GM10847 (cell line): ENCODE results near the gene GNLY.

ENCODE experiments used
- POLR2A ChIP-seq: IDR thresholded peaks from 2 replicates; pipeline ENCODE4 v1.6.1; 2011; ENCODE audit not compliant: insufficient read length; ENCODE audit errors: extremely low read depth

The GNLY gene

GRCh38 chr2:85736456-85737355, 42.5 kb downstream of the GNLY start:
- no peak for TF ChIP-seq POLR2A

GRCh38 chr2:85737481-85737880, 43.3 kb downstream of the GNLY start:
- no peak for TF ChIP-seq POLR2A

- no peak for TF ChIP-seq POLR2A
Measured at GRCh38 chr2:85737961-85738360, 43.8 kb downstream of the GNLY start.

- TF ChIP-seq POLR2A = no peak
Measured at GRCh38 chr2:85740193-85740592, 46.0 kb downstream of the GNLY start.

DNA sequence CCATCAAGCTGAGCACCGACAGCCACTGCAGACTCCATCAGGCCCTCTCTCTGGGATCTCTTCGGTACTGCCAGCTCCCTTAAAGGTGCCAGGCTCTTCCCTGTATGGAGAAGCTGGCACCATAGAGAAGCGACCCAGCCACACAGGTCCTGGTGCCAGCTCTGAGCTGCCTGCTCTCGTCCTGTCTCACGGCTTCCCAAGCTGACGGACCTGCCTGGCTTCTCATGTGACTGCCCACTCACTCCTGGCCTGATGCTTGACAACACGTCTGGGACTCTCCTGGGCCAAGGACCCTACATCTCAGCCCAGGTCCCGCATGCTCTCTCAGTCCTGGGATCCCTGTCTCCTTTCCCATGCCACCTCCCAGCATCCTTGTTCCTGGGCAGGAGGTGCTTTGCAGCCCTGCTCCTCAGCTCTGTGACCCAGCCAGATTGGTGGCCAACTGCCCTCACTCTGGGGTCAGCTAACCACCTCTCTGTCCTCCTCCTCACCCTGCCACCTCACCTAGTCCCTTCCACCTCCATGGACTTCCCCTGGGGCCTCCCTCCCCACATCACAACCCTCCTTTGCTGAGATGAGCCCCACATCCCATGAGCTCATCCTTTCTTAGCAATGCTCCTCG, 47.2 kb downstream of the GNLY start:
- no peak for TF ChIP-seq POLR2A

DNA sequence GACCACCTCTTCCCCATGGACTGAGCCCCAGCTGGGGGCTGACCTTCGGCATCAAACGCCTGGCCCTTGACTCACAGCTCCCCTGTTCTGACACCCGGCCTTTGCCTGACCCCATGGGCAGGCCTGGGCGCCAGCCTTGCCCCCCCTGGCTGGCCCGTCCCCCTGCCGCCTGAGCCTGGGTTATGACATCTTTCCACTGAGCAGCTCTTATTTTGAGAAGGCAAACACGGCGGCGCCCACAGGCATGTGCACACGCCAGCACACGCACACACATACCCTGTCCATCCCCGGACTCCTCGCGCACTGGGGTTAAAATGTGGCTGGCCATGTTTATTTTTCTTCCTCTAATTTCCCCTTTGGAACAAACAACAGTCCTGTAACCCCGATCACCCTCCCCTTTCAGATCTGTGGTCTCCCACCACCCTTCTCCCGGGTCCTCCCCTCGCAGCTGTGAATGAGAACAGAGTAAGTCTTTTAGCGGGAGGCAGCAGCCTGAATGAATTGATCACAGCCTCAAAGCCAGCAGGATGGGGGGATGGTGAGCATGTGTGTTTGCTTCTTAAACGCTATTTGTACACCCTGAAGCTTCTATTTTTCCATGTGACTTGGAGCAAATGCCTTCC, 47.8 kb downstream of the GNLY start:
- TF ChIP-seq POLR2A = no peak

DNA sequence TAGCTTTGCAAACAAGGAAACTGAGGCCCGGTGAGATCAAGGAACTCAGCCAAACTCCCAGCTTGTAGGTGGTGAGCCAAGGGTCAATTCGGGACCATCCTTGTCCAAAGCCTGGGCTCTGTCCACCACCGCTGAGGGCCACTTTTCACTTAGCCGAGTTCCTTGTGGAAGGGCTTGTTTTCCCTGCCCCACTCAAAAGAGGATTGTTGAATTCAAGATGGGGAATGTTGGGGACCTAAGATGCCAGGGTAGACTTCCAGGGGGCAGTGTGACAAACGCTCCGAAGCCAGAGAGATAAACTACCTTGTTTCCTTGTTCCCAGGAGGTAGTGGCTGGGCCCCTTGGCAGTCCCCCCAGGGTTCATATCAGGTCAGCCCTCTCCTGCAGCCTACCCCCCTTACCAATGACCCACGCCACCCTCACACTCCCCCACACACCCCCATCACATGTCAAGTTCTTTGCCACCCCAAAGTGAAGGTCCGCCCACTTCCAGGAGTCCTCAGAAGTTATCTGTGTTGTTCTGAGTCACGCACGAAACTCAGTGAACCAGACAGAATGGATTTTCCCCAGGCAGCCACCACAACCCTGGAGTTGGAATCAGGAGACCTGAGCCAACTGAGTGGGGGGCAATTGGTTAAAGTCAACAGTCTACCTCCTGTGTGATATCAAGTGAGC, 49.3 kb downstream of the GNLY start:
- no peak for TF ChIP-seq POLR2A

GRCh38 chr2:85744055-85744454, 49.9 kb downstream of the GNLY start:
- no peak for TF ChIP-seq POLR2A

DNA sequence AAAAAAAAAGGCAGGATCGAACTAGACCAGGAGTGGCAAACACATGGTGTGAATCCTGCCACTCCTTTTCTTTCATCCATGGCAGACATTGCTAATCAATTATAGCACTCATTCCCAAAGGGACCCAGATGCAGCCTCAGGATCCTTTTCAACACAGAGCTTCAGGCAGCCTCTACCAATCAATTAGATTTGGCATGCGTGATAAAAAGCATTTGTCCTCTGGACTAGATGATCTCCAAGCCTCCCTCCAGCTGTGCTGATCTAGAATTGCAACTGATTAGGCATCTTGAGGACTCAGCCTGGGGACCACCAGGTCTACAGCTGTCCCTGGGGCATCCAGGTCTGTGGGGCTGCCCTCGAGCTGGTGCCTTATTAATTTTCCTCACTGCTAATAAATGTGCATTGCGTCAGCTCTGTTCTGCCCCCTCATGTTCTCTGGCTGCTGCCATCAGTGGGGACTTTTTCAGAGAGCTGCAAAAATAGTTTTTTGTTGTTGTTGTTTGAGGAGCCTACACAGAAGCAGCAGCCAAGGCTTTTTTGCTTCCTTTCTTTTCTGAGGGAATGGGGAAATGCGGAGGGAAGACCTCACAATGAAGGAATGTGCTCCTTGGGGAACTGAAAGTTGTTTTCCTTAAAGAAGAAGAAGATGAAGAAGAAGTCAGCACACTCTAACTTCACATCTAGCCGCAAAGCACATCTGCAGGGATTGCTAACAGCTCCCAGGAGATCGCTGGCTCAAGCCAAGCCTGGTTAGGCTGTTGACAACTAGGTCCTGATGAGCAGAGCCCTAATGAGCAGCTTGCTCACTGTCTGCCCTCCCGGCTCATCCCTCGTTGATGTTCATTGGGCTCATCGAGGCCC, 50.8 kb downstream of the GNLY start:
- TF ChIP-seq POLR2A = no peak

- TF ChIP-seq POLR2A = no peak
Measured at GRCh38 chr2:85745619-85746018, 51.5 kb downstream of the GNLY start.

GRCh38 chr2:85746321-85747004, 52.3 kb downstream of the GNLY start:
- TF ChIP-seq POLR2A = no peak

DNA sequence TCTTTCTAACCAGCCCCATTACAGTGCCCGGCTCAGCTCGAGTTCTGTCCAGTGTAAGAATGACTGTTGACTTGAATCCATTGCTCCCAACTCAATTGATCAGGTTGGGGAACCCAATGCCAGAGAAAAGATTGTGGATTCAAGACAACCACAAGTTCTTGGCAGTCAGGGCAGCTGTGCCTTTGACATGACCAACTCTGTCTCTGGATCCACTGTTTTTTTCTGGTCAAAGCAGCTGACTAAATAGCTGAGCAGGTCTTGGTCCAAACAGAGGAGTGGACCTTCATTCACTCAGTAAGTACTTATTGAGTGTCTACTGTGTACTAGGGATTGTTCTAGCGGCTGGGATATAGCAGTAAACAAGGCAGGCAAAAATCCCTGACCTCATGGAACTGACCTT, 53.3 kb downstream of the GNLY start:
- TF ChIP-seq POLR2A = no peak

DNA sequence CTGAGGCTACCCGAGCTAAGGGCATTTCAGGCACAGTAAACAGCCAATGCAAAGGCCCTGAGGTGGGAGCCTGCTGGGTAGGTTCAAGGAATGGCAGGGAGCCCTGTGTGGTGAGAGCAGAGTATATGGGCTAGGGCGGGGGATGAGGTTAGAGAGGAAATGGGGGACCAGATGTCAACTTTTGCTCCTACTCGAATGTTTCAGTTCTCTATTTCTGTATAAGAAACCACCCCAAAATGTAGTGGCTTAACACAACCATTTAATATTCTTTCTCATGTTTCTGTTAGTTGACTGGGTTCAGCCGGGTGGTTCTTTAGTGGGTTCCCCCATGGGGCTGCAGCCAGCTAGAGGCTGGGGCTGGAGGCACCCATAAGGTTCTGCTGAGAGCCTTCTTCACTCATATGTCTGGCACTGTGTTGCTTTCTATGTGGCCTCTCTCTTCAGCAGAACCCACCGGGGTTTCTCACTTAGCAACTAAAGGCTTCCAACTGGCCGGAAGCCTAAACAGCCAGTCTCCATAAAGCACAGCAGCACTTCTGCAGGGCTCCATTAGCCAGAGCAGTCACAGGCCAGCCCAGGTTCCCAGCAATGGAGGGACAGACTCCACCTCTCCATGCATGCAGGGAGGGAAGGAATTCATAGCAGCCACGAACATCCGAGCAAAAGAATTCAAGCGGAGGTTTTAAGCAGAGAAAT, 54.0 kb downstream of the GNLY start:
- TF ChIP-seq POLR2A = no peak
